Esophagus squamous epithelium (tissue), 5 donors: Measurements from ENCODE around the gene ZNF407. TPM values are rescaled to one million over a fixed set of nuclear protein-coding genes. Genes with fewer than 3 reads are reported as not detected.
"Not testable (repeated sequence)": the region's sequence is repeated elsewhere in the genome, so short reads cannot be mapped to it uniquely, and the experiment has no call there.

Source experiments
- DNase-seq: peaks from one replicate; lab custom pipeline; 2025; lab: John Stamatoyannopoulos, UW
- H3K27ac ChIP-seq, 4 donors: fragments of 200-600 bp; sonication (generic); one replicate each; pipeline ENCODE4 v1.5.1; 2016 to 2019; ENCODE audit warnings: mild to moderate bottlenecking in 1 of 4
- H3K27me3 ChIP-seq, 4 donors: fragments of 200-600 bp; sonication (generic); 1 replicate in 3 of 4; 2 replicates in 1 of 4; pipeline versions ENCODE4 v1.5.1 to v1.6.0; 2017 to 2021; ENCODE audit warnings: antibody characterized with exemption in 1 of 4
- H3K36me3 ChIP-seq, 3 donors: fragments of 200-600 bp; sonication (generic); one replicate each; pipeline ENCODE4 v1.5.1; 2016 to 2019
- H3K4me1 ChIP-seq, 3 donors: fragments of 200-600 bp; sonication (generic); one replicate each; pipeline ENCODE4 v1.5.1; 2017 to 2019
- H3K4me3 ChIP-seq, 4 donors: fragments of 200-600 bp; sonication (generic); 1 replicate in 3 of 4; 2 replicates in 1 of 4; pipeline ENCODE4 v1.5.1; 2016 to 2019; ENCODE audit warnings: mild to moderate bottlenecking in 2 of 4, moderate library complexity in 1 of 4
- H3K9me3 ChIP-seq, 3 donors: fragments of 200-600 bp; sonication (generic); one replicate each; pipeline ENCODE4 v1.5.1; 2016 to 2019
- CTCF ChIP-seq, 6 experiments: fragments of 450-650 bp in 4 of 6; fragments of 200-600 bp in 2 of 6; sonication (generic) in 2 of 6; IDR thresholded peaks; one replicate each; pipeline ENCODE4 v1.5.1; 2016 to 2019; ENCODE audit warnings: antibody characterized with exemption in 6 of 6, mild to moderate bottlenecking in 4 of 6, moderate library complexity in 4 of 6
- POLR2A ChIP-seq, 4 donors: fragments of 450-650 bp; IDR thresholded peaks; one replicate each; pipeline ENCODE4 v1.6.1; 2017; ENCODE audit warnings: antibody characterized with exemption in 4 of 4, mild to moderate bottlenecking in 4 of 4, moderate library complexity in 3 of 4
- WGBS, 2 donors: methylation state at CpG; one replicate each; pipeline ENCODE4 v1.1.5; 2018; 5-methylcytosine and 5-hydroxymethylcytosine counted together
- intact Hi-C: fragments of 100-400 bp; cut with DNase I; formaldehyde crosslinking; loops from one replicate; pipeline ENCODE4 v1.15.0; 2022
- total RNA-seq, 4 donors: library from RNA; depleted of rRNA; stranded (reverse); fragments of >200 nt; gene quantifications; one replicate each; pipeline ENCODE4 v1.1.0, GENCODE V29; 2016
- donor health status: DM: yes; HTN: yes; CAD: no.

Gene ZNF407
- total RNA-seq, 4 donors from 2014 or later = 6.4 to 21.2 (median 13.1) TPM

DNA sequence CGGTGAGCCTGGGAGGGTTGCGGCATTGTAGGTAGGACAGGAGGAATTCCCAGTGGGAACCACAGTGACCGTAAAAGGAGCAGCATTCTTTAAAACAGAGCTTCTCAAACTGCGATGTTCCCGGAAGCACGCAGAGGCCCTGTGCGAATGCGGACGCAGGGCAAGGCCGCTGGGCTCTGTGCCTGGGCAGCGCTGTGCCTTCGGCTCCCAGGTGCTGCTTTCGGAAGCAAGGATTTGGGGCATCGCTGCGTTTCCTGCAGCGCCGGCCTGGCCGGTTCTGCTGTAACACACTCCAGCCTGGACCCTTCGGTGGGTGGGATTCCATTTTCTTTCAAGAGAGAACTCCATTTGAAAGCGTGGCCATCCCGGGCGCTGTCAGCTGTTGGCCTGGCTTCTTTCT, 492.7 kb downstream of the ZNF407 start:
- intact Hi-C loops = no loop called here
- Histone ChIP-seq H3K36me3 (no peaks in the 10 kb centered on the region), H3K4me1 (no peaks in the 10 kb centered on the region), H3K27me3 (no peaks in the 10 kb centered on the region), H3K4me3 (no peak overlapping the region), H3K9me3 (no peaks in the 10 kb centered on the region), H3K27ac (no peak overlapping the region)
- WGBS, 2 donors = 86 to 95% methylated on average over 21 to 22 of the region's 22 CpGs
- TF ChIP-seq POLR2A (IDR thresholded peaks at IDR 0.05) (no peak), CTCF (IDR thresholded peaks at IDR 0.05) (no peak)
- no peak for DNase-seq

DNA sequence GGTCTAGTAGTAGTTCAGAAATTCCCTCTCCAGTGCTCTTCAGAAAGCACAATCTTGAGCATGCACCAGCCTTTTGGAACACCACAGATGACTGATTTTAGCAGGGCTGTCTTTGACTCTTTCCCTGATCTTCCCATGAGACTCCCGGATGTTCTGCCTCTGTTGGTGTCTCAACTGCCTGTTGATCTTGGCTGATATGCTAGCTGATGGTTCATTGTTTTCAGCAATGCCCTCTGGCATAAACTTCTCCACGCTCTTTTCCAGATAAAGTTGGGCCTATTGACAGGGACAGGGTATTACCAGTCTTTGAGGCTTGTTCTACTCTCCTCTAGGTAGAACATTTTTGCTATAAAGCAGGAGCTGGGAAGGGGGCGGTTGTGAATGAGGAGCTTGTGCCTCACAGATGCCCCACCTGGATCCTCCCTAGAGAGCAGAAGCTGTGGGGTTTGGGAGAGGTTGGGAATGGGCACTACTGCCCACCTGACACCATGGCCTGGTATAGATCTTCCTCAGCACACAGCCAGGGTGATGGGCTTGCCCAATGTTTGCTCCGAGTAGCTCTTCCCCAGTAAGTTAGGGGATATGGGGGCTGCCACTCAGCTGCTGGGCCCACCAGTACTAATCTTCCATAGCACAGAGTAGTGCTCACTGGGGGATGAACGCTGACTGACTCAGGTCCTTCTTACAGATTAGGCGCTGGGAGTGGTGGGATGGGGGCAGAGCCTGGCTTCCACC, 500.0 kb downstream of the ZNF407 start:
- Histone ChIP-seq H3K4me1 (no peaks in the 10 kb centered on the region), H3K27ac (no peak overlapping the region), H3K36me3 (no peaks in the 10 kb centered on the region), H3K4me3 (no peak overlapping the region), H3K9me3 (peaks cover 0 to 9% (median 0%) of the 10 kb centered on the region in 3 donors), H3K27me3 (no peaks in the 10 kb centered on the region)
- 92 to 100% methylated on average over 3 to 5 of the region's 6 CpGs for WGBS, 2 donors
- TF ChIP-seq CTCF (IDR thresholded peaks at IDR 0.05) (no peak), POLR2A (IDR thresholded peaks at IDR 0.05) (no peak)
- intact Hi-C loops = no loop called here
- no peak for DNase-seq

DNA sequence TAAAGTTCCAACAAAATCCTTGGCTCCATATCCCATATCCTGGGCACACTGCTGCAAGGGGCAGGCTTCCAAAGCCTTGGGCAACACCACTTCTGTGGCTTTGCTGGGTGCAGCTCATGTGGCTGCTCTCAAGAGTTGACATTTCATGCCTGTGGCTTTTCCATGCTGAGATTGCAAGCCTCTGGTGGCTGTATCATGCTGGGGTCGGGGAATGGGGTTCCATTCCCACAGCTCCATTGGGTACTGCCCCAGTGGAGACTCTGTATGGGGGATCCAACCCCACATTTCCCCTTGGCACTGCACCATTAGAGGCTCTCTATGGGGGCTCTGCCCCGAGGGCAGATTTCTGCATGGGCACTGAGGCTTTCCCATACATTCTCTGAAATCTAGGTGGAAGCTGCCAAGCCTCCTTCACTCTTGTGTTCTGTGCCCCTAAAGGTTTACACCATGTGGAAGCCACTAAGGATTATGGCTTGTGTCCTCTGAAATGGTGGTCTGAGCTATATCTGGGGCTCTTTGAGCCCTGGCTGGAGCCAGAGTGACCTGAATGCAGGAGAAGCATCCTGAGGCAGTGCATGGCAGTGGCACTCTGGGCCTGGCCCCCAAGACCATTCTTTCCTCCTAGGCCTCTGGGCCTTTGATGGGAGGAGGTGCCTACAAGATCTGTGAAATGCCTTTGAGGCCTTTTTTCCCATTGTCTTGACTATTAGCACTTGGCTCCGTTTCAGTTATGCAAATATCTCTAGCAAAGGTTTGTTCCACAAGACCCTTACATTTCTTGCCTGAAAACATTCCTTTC, 503.4 kb downstream of the ZNF407 start:
- no peak for DNase-seq
- H3K27me3 ChIP-seq = no peaks in the 10 kb centered on the region
- no peaks in the 10 kb centered on the region for H3K36me3 ChIP-seq
- 91 to 92% methylated on average over 1 to 2 of the region's 3 CpGs for WGBS, 2 donors
- TF ChIP-seq CTCF (IDR thresholded peaks at IDR 0.05) = no peak
- no peak for TF ChIP-seq POLR2A (IDR thresholded peaks at IDR 0.05)
- no peak overlapping the region for H3K27ac ChIP-seq
- H3K9me3 ChIP-seq = peaks cover 0 to 9% (median 0%) of the 10 kb centered on the region in 3 donors
- H3K4me3 ChIP-seq = no peak overlapping the region
- no peaks in the 10 kb centered on the region for H3K4me1 ChIP-seq
- intact Hi-C loops = no loop called here

GRCh38 chr18:75101916-75102315, 504.2 kb downstream of the ZNF407 start:
- no peak overlapping the region for H3K27ac ChIP-seq
- peaks cover 0 to 9% (median 0%) of the 10 kb centered on the region in 3 donors for H3K9me3 ChIP-seq
- H3K27me3 ChIP-seq = no peaks in the 10 kb centered on the region
- no peak for DNase-seq
- no peak overlapping the region for H3K4me3 ChIP-seq
- H3K4me1 ChIP-seq = no peaks in the 10 kb centered on the region
- no peaks in the 10 kb centered on the region for H3K36me3 ChIP-seq
- intact Hi-C loops = no loop called here
- WGBS, 2 donors = 74 to 80% methylated on average over 3 of the region's 3 CpGs
- TF ChIP-seq CTCF (IDR thresholded peaks at IDR 0.05) (no peak), POLR2A (IDR thresholded peaks at IDR 0.05) (no peak)

- DNase-seq, H3K9me3 ChIP-seq, H3K4me3 ChIP-seq, H3K27me3 ChIP-seq, H3K4me1 ChIP-seq, H3K27ac ChIP-seq, intact Hi-C loops, H3K36me3 ChIP-seq: not testable (repeated sequence)
- 59 to 67% methylated on average over 6 of the region's 6 CpGs for WGBS, 2 donors
Measured at GRCh38 chr18:75104029-75104428, 506.4 kb downstream of the ZNF407 start.
